Nasal cavity respiratory epithelium epithelial cell of viscerocranial mucosa (primary cell): Measurements from ENCODE around the gene COX7A2L. TPM values are rescaled to one million over a fixed set of nuclear protein-coding genes. Genes with fewer than 3 reads are reported as not detected.

Experiments used
- total RNA-seq: library from RNA; depleted of rRNA; stranded (reverse); fragments of >200 nt; gene quantifications from 2 replicates; pipeline ENCODE4 v1.2.3, GENCODE V29; 2014

COX7A2L gene
- 157 and 343 TPM in 2 replicates for total RNA-seq

GRCh38 chr2:42360890-42361727 lies at the start of gene COX7A2L:
Gene COX7A2L, minus strand, starts transcription at chr2:42361217. Its CDS starts 56 bp downstream, at chr2:42361161.

Other genes starting within 250 kb of the COX7A2L start
- 31.8 and 39.3 TPM in 2 replicates for gene EML4, start 191.9 kb downstream of the COX7A2L start, total RNA-seq
- gene KCNG3, start 132.8 kb upstream of the COX7A2L start, total RNA-seq = under 0.01 TPM in 2 replicates
- 17.1 and 32.0 TPM in 2 replicates for gene MTA3, start 207.4 kb upstream of the COX7A2L start, total RNA-seq